GM19324 (cell line): ENCODE data around the gene MME.

Experiments
- ATAC-seq: cut with Tn5 transposase; IDR thresholded peaks from one replicate; pipeline ENCODE4 v1.9.1; 2021; ENCODE audit warnings: mild to moderate bottlenecking, moderate library complexity; ENCODE audit not compliant: unreplicated experiment, low FRiP score

The MME gene

GRCh38 chr3:155228676-155229075 is 148.6 kb downstream of the MME start:
- ATAC-seq: no peak

- ATAC-seq: no peak
Observed at GRCh38 chr3:155229086-155229485, 149.0 kb downstream of the MME start.

GRCh38 chr3:155230382-155230781 is 150.3 kb downstream of the MME start:
- no peak for ATAC-seq

- ATAC-seq: no peak
Observed at GRCh38 chr3:155231792-155232191, 151.7 kb downstream of the MME start.

- ATAC-seq: no peak
Observed at GRCh38 chr3:155232605-155233004, 152.5 kb downstream of the MME start.

- ATAC-seq: no peak
Observed at GRCh38 chr3:155233213-155233612, 153.1 kb downstream of the MME start.
